Measurements from ENCODE around the gene DNAJC3. TPM values are rescaled to one million over a fixed set of nuclear protein-coding genes. Genes with fewer than 3 reads are reported as not detected.

DNAJC3 gene
- 14.7 and 17.4 TPM in 2 replicates for total RNA-seq

GRCh38 chr13:95676762-95677563 lies at the start of gene DNAJC3:
Gene DNAJC3 (plus strand): TSS chr13:95677139. CDS start chr13:95677256, 117 bp downstream.
- ChIA-PET POLR2A (interaction anchor here (0.6 to 1.3 kb wide), 7 partner anchors 11 to 1756 kb away, joined by 3 to 11 read pairs (median 4); partner anchors contain the start of genes RAP2A and TGDS), CTCF (no interaction called here)
- DNase-seq, result peak; percentile 97
- no peak for TF ChIP-seq CTCF (IDR thresholded peaks at IDR 0.05)
- H3K4me3 Mint-ChIP-seq, result peak within 1 kb of the TSS; percentile 96
- H3K27me3 Mint-ChIP-seq, result no peaks in the 10 kb centered on the region
- H3K4me1 Mint-ChIP-seq, result peaks cover 52% of the 10 kb centered on the region
- H3K36me3 Mint-ChIP-seq (ENCODE audit: low read depth), result peaks cover 22% of the 10 kb centered on the region
- peaks cover 4% of the 10 kb centered on the region for H3K9me3 Mint-ChIP-seq
- peak; percentile 94 for ATAC-seq (ENCODE audit: low read depth)
- H3K27ac Mint-ChIP-seq, result peak within 1 kb of the TSS; percentile 92
- intact Hi-C loops (cut with micrococcal nuclease), result loop anchor here (2.0 to 5.0 kb wide), 8 partner anchors 30 to 1128 kb away; partner anchors contain the start of genes ABCC4 and TGDS

- H3K36me3 Mint-ChIP-seq (ENCODE audit: low read depth), result no peaks in the 10 kb centered on the region
- POLR2A ChIA-PET, result no interaction called here
- H3K4me1 Mint-ChIP-seq, result no peaks in the 10 kb centered on the region
- CTCF ChIA-PET, result interaction anchor here (7.5 kb wide), 1 partner anchor 206 kb away, joined by 127 read pairs; no protein-coding TSS in a partner anchor
- H3K4me3 Mint-ChIP-seq, result no peak overlapping the region
- intact Hi-C loops (cut with micrococcal nuclease), result loop anchor here (10.0 kb wide), 1 partner anchor 1327 kb away; no protein-coding TSS in a partner anchor
- H3K27me3 Mint-ChIP-seq, result peaks cover 7% of the 10 kb centered on the region
- TF ChIP-seq CTCF (IDR thresholded peaks at IDR 0.05), result no peak
- no peaks in the 10 kb centered on the region for H3K9me3 Mint-ChIP-seq
- DNase-seq (no peak), ATAC-seq (ENCODE audit: low read depth) (no peak)
- no peak overlapping the region for H3K27ac Mint-ChIP-seq
Observed at GRCh38 chr13:95627590-95627989, 49.3 kb upstream of the DNAJC3 start.

- peaks cover 7% of the 10 kb centered on the region for H3K27me3 Mint-ChIP-seq
- H3K4me1 Mint-ChIP-seq, result no peaks in the 10 kb centered on the region
- no peak for TF ChIP-seq CTCF (IDR thresholded peaks at IDR 0.05)
- H3K36me3 Mint-ChIP-seq (ENCODE audit: low read depth), result no peaks in the 10 kb centered on the region
- H3K27ac Mint-ChIP-seq, result no peak overlapping the region
- DNase-seq (no peak), ATAC-seq (ENCODE audit: low read depth) (no peak)
- no peak overlapping the region for H3K4me3 Mint-ChIP-seq
- intact Hi-C loops (cut with micrococcal nuclease), result loop anchor here (10.0 kb wide), 1 partner anchor 1326 kb away; no protein-coding TSS in a partner anchor
- no peaks in the 10 kb centered on the region for H3K9me3 Mint-ChIP-seq
- CTCF ChIA-PET, result interaction anchor here (0.8 kb wide), 1 partner anchor 205 kb away, joined by 4 read pairs; no protein-coding TSS in a partner anchor
- POLR2A ChIA-PET, result no interaction called here
Observed at GRCh38 chr13:95628488-95628887, 48.5 kb upstream of the DNAJC3 start.

- H3K27me3 Mint-ChIP-seq, result peaks cover 7% of the 10 kb centered on the region
- no peak for DNase-seq
- POLR2A ChIA-PET, result no interaction called here
- H3K4me1 Mint-ChIP-seq, result no peaks in the 10 kb centered on the region
- no peak overlapping the region for H3K4me3 Mint-ChIP-seq
- ATAC-seq (ENCODE audit: low read depth), result no peak
- H3K36me3 Mint-ChIP-seq (ENCODE audit: low read depth), result no peaks in the 10 kb centered on the region
- H3K9me3 Mint-ChIP-seq, result no peaks in the 10 kb centered on the region
- no peak overlapping the region for H3K27ac Mint-ChIP-seq
- TF ChIP-seq CTCF (IDR thresholded peaks at IDR 0.05), result no peak
- CTCF ChIA-PET, result no interaction called here
- intact Hi-C loops (cut with micrococcal nuclease), result loop anchor here (10.0 kb wide), 1 partner anchor 1326 kb away; no protein-coding TSS in a partner anchor
Observed at GRCh38 chr13:95629071-95629470, 47.9 kb upstream of the DNAJC3 start.

GRCh38 chr13:95630593-95630992 lies 46.3 kb upstream of the DNAJC3 start:
- H3K9me3 Mint-ChIP-seq, result no peaks in the 10 kb centered on the region
- intact Hi-C loops (cut with micrococcal nuclease), result no loop called here
- peaks cover 4% of the 10 kb centered on the region for H3K27me3 Mint-ChIP-seq
- TF ChIP-seq CTCF (IDR thresholded peaks at IDR 0.05), result no peak
- ChIA-PET CTCF (no interaction called here), POLR2A (no interaction called here)
- H3K4me3 Mint-ChIP-seq, result no peak overlapping the region
- no peak for DNase-seq
- no peaks in the 10 kb centered on the region for H3K4me1 Mint-ChIP-seq
- no peaks in the 10 kb centered on the region for H3K36me3 Mint-ChIP-seq (ENCODE audit: low read depth)
- no peak for ATAC-seq (ENCODE audit: low read depth)
- H3K27ac Mint-ChIP-seq, result no peak overlapping the region
